ENCODE data around the gene RNF114.
A peak's percentile ranks its signal among the peaks of the same experiment; 100 is the strongest.

Gene RNF114

DNA sequence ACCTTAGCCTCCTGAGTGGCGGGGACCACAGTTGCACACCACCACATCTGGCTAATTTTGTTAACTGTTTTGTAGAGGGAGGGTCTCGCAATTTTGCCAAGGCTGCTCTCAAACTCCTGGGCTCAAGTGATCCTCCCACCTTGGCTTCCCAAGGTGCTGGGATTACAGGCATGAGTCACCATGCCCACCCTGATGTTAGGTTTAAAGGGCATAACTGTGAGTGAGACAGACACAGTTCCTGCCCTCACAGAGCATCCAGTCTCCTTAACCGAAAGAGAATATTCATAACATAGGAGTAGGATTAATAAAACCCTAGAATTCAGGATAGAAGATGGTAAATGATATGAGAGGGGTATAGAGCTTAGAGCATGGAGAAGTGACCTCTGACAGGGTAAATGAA is 17.8 kb upstream of the RNF114 start:
- ChIA-PET POLR2A (no interaction called here), CTCF (no interaction called here)
- Histone ChIP-seq H3K27ac (ENCODE audit: extremely low read depth, low read depth, low read length) (no peak overlapping the region), H3K9me3 (ENCODE audit: control insufficient read depth, insufficient read depth, low read depth, low read length) (no peaks in the 10 kb centered on the region), H3K4me1 (ENCODE audit: control insufficient read depth, insufficient read depth, low read length) (no peaks in the 10 kb centered on the region), H3K4me3 (ENCODE audit: low read depth, low read length) (no peak overlapping the region), H3K36me3 (ENCODE audit: control insufficient read depth in 2 of 2, insufficient read depth in 1 of 2, low read length in 2 of 2) (peaks cover 0 to 1% of the 10 kb centered on the region in 2 experiments; a peak in 1 of 3 replicates)
- no peak for TF ChIP-seq ZNF416 (tag by site-specific recombination; IDR thresholded peaks at IDR 0.05)
- no peak for TF ChIP-seq ZBTB17 (tag by site-specific recombination; IDR thresholded peaks at IDR 0.05)
- no peak for TF ChIP-seq ZNF561 (tag by site-specific recombination; IDR thresholded peaks at IDR 0.05; ENCODE audit: borderline replicate concordance)
- TF ChIP-seq, protein P1, sequence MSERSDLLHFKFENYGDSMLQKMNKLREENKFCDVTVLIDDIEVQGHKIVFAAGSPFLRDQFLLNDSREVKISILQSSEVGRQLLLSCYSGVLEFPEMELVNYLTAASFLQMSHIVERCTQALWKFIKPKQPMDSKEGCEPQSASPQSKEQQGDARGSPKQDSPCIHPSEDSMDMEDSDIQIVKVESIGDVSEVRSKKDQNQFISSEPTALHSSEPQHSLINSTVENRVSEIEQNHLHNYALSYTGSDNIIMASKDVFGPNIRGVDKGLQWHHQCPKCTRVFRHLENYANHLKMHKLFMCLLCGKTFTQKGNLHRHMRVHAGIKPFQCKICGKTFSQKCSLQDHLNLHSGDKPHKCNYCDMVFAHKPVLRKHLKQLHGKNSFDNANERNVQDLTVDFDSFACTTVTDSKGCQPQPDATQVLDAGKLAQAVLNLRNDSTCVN (tag by site-specific recombination; optimal IDR thresholded peaks at IDR 0.05) = no peak
- TF ChIP-seq ZNF501 (tag by site-specific recombination; IDR thresholded peaks at IDR 0.05) = no peak
- no peak for TF ChIP-seq BCL11B (tag by site-specific recombination; IDR thresholded peaks at IDR 0.05; ENCODE audit: low read depth)

DNA sequence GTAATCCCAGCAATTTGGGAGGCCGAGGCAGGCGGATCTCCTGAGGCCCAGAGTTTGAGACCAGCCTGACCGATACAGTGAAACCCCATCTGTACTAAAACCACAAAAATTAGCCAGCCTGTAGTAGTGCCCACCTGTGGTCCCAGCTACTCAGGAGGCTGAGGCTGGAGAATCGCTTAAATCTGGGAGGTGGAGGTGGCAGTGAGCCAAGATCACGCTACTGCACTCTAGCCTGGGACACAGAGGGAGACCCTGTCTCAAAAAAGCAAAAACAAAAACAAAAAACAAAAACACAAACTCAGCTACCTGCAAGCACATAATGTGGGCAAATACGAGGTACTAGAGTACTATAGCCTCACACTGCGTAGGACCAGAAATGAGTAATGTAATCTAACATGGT is 17.2 kb upstream of the RNF114 start:
- no peaks in the 10 kb centered on the region for H3K9me3 ChIP-seq (ENCODE audit: control insufficient read depth, insufficient read depth, low read depth, low read length)
- POLR2A ChIA-PET = no interaction called here
- H3K4me3 ChIP-seq (ENCODE audit: low read depth, low read length) = no peak overlapping the region
- H3K27ac ChIP-seq (ENCODE audit: extremely low read depth, low read depth, low read length) = no peak overlapping the region
- CTCF ChIA-PET = no interaction called here
- H3K4me1 ChIP-seq (ENCODE audit: control insufficient read depth, insufficient read depth, low read length) = no peaks in the 10 kb centered on the region
- TF ChIP-seq OSR2 (tag by site-specific recombination; IDR thresholded peaks at IDR 0.05) = peak; percentile 29; the same call in 1 of the 2 replicates
- peak; percentile 47 for TF ChIP-seq ZIC2 (tag by site-specific recombination; IDR thresholded peaks at IDR 0.05)
- no peak for TF ChIP-seq YY1 (tag by site-specific recombination; IDR thresholded peaks at IDR 0.05)
- peak; percentile 83 for TF ChIP-seq SCRT1 (tag by site-specific recombination; IDR thresholded peaks at IDR 0.05; ENCODE audit: borderline replicate concordance)
- no peak for TF ChIP-seq ZNF157 (tag by site-specific recombination; IDR thresholded peaks at IDR 0.05)
- TF ChIP-seq SCRT2 (tag by site-specific recombination; IDR thresholded peaks at IDR 0.05) = peak; percentile 69
- H3K36me3 ChIP-seq (ENCODE audit: control insufficient read depth in 2 of 2, insufficient read depth in 1 of 2, low read length in 2 of 2) = no peaks in the 10 kb centered on the region

DNA sequence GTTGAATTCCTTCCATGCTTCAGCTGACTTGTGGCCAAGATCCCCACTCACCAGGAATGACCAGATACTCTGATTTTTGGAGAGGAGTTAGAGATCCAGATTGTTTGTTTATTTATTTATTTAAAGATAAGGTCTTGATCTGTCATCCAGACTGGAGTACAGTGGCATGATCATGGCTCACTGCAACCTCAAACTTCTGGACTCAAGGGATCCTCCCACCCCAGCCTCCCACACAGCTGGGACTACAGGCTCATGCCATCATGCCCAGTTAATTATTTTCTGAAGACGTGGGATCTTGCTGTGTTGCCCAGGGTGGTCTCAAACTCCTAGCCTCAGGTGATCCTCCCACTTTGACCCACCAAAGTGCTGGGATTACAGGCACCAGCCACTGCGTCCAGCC is 16.7 kb upstream of the RNF114 start:
- Histone ChIP-seq H3K4me1 (ENCODE audit: control insufficient read depth, insufficient read depth, low read length) (no peaks in the 10 kb centered on the region), H3K4me3 (ENCODE audit: low read depth, low read length) (no peak overlapping the region), H3K9me3 (ENCODE audit: control insufficient read depth, insufficient read depth, low read depth, low read length) (no peaks in the 10 kb centered on the region), H3K27ac (ENCODE audit: extremely low read depth, low read depth, low read length) (no peak overlapping the region), H3K36me3 (ENCODE audit: control insufficient read depth in 2 of 2, insufficient read depth in 1 of 2, low read length in 2 of 2) (no peaks in the 10 kb centered on the region)
- TF ChIP-seq ZIC2 (tag by site-specific recombination; IDR thresholded peaks at IDR 0.05) = 0 out of 2 replicates have a peak, but pooled peaks have one; percentile 16
- TF ChIP-seq, protein P2, sequence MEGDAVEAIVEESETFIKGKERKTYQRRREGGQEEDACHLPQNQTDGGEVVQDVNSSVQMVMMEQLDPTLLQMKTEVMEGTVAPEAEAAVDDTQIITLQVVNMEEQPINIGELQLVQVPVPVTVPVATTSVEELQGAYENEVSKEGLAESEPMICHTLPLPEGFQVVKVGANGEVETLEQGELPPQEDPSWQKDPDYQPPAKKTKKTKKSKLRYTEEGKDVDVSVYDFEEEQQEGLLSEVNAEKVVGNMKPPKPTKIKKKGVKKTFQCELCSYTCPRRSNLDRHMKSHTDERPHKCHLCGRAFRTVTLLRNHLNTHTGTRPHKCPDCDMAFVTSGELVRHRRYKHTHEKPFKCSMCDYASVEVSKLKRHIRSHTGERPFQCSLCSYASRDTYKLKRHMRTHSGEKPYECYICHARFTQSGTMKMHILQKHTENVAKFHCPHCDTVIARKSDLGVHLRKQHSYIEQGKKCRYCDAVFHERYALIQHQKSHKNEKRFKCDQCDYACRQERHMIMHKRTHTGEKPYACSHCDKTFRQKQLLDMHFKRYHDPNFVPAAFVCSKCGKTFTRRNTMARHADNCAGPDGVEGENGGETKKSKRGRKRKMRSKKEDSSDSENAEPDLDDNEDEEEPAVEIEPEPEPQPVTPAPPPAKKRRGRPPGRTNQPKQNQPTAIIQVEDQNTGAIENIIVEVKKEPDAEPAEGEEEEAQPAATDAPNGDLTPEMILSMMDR (tag by site-specific recombination; IDR thresholded peaks at IDR 0.05) = no peak
- TF ChIP-seq ZFHX2 (tag by site-specific recombination; conservative IDR thresholded peaks at IDR 0.05) = 0 out of 2 replicates have a peak, but pooled peaks have one; percentile 26
- CTCF ChIA-PET = no interaction called here
- POLR2A ChIA-PET = no interaction called here

DNA sequence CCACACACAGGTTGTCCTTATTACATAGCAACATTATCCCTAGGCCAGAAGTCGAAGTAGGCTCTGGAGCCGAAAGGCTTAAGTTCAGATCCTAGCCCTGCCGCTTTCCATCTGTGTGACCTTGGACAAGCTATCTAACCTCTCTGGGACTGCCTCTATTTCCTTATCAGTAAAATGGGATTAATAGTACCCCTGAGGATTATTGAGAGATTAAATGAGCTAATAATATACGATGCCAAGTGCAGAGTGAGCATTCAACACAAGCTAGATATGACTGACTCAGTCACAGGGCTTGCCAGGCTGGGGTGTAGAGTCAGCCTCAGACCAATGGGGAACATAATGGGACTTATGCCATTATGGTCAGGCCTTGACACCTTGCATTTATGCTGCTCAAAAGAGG is 11.9 kb upstream of the RNF114 start:
- Histone ChIP-seq H3K27ac (ENCODE audit: extremely low read depth, low read depth, low read length) (no peak overlapping the region), H3K9me3 (ENCODE audit: control insufficient read depth, insufficient read depth, low read depth, low read length) (no peaks in the 10 kb centered on the region), H3K36me3 (ENCODE audit: control insufficient read depth in 2 of 2, insufficient read depth in 1 of 2, low read length in 2 of 2) (no peaks in the 10 kb centered on the region), H3K4me1 (ENCODE audit: control insufficient read depth, insufficient read depth, low read length) (no peaks in the 10 kb centered on the region), H3K4me3 (ENCODE audit: low read depth, low read length) (no peak overlapping the region)
- ChIA-PET POLR2A (interaction anchor here (1.7 kb wide), 1 partner anchor 12 kb away, joined by 5 read pairs; the partner anchor contains the start of gene RNF114), CTCF (interaction anchor here (0.7 to 1.1 kb wide), 2 partner anchors 22 to 147 kb away, joined by 3 read pairs; no protein-coding TSS in a partner anchor)
- TF ChIP-seq ZNF221 (tag by site-specific recombination; IDR thresholded peaks at IDR 0.05; ENCODE audit: borderline replicate concordance) (no peak), ZNF2 (tag by site-specific recombination; IDR thresholded peaks at IDR 0.05) (no peak), ZNF701 (tag by site-specific recombination; IDR thresholded peaks at IDR 0.05) (no peak), ZNF843 (tag by site-specific recombination; IDR thresholded peaks at IDR 0.05) (no peak), ZNF324 (tag by site-specific recombination; IDR thresholded peaks at IDR 0.05) (no peak), ZNF366 (tag by site-specific recombination; conservative IDR thresholded peaks at IDR 0.05) (no peak)
